Activated CD4-positive, CD25-positive, alpha-beta regulatory T cell treated with anti-CD3 and anti-CD28 coated beads, Interleukin-2, amount 50 U/mL, for 16 hours (primary cell): ENCODE results near the gene FAM162A.
"Not testable (repeated sequence)": the region's sequence is repeated elsewhere in the genome, so short reads cannot be mapped to it uniquely, and the experiment has no call there.

Experiments used
- DNase-seq: peaks from one replicate; pipeline ENCODE4 v3.0.0-alpha.2; 2020; ENCODE audit warnings: low read depth, low spot score

FAM162A gene

GRCh38 chr3:122416966-122417365 lies 33.0 kb downstream of the FAM162A start:
- no peak for DNase-seq

- DNase-seq, result no peak
Measured at GRCh38 chr3:122421101-122421500, 37.1 kb downstream of the FAM162A start.

- DNase-seq, result no peak
Measured at GRCh38 chr3:122421836-122422235, 37.9 kb downstream of the FAM162A start.

GRCh38 chr3:122427857-122428471 lies 44.0 kb downstream of the FAM162A start:
- no peak for DNase-seq

GRCh38 chr3:122430371-122430770 lies 46.4 kb downstream of the FAM162A start:
- DNase-seq, result no peak

GRCh38 chr3:122435950-122436349 lies 52.0 kb downstream of the FAM162A start:
- DNase-seq, result no peak

- DNase-seq, result no peak
Measured at GRCh38 chr3:122443090-122443489, 59.1 kb downstream of the FAM162A start.

- DNase-seq, result not testable (repeated sequence)
Measured at GRCh38 chr3:122443762-122444490, 59.9 kb downstream of the FAM162A start.

GRCh38 chr3:122444491-122444887 lies 60.5 kb downstream of the FAM162A start:
- not testable (repeated sequence) for DNase-seq

GRCh38 chr3:122448218-122448617 lies 64.2 kb downstream of the FAM162A start:
- DNase-seq, result not testable (repeated sequence)

- no peak for DNase-seq
Measured at GRCh38 chr3:122451371-122451770, 67.4 kb downstream of the FAM162A start.

GRCh38 chr3:122456074-122456473 lies 72.1 kb downstream of the FAM162A start:
- no peak for DNase-seq

- no peak for DNase-seq
Measured at GRCh38 chr3:122457706-122458105, 73.7 kb downstream of the FAM162A start.

- no peak for DNase-seq
Measured at GRCh38 chr3:122458992-122459391, 75.0 kb downstream of the FAM162A start.

- DNase-seq, result no peak
Measured at GRCh38 chr3:122461806-122462205, 77.8 kb downstream of the FAM162A start.
